Measurements from ENCODE around the gene OCA2.

The OCA2 gene

DNA sequence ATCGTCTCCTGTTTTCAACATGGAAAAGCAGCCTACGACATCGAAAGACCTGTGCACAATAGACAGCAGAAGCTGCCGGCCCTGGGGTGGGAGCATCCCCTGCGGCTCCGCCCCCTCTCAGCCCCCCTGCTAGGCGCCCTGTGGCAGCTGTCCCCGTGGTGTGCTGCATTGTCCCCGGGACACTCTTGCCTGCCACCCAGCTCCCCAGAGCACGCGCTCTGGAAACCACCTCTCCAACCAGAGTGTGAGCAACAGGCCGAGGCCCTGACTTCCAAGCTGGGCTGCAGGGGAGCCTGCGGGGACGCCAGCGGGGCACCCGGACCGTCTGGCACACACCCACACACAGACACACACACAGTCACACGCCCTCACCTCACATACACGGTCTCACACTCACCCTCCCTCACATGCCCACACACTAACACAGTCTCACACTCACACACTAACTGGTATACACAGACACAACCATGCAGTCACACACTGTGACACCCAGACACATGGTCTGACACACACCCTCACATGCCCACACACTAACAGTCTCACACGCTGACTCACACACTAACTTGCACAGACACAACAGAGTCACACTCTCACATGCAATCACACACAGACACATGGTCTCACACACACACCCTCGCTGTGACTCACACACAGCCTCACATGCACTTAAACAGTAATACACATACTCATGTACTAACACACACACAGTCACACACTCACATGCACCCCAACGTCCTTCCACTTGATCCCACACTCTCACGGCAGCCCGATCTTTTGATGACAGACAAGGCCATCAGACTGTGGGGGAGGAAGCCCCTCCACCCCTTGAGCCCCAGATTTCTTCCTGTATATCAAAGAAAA, 94.7 kb downstream of the OCA2 start:
- no peak overlapping the region for H3K4me3 ChIP-seq (replicated peaks; ENCODE audit: low read depth, low read length)
- no peak for DNase-seq (ENCODE audit: extremely low read depth, low read depth)
- TF ChIP-seq CTCF (IDR thresholded peaks at IDR 0.05; ENCODE audit: low read depth, low read length, missing control alignments), result no peak

GRCh38 chr15:28003302-28004037, 95.6 kb downstream of the OCA2 start:
- no peak overlapping the region for H3K4me3 ChIP-seq (replicated peaks; ENCODE audit: low read depth, low read length)
- no peak for DNase-seq (ENCODE audit: extremely low read depth, low read depth)
- no peak for TF ChIP-seq CTCF (IDR thresholded peaks at IDR 0.05; ENCODE audit: low read depth, low read length, missing control alignments)

- no peak for TF ChIP-seq CTCF (IDR thresholded peaks at IDR 0.05; ENCODE audit: low read depth, low read length, missing control alignments)
- no peak overlapping the region for H3K4me3 ChIP-seq (replicated peaks; ENCODE audit: low read depth, low read length)
- DNase-seq (ENCODE audit: extremely low read depth, low read depth), result no peak
These were observed 96.2 kb downstream of the OCA2 start for GRCh38 chr15:28002867-28003266.

- TF ChIP-seq CTCF (IDR thresholded peaks at IDR 0.05; ENCODE audit: low read depth, low read length, missing control alignments), result no peak
- no peak overlapping the region for H3K4me3 ChIP-seq (replicated peaks; ENCODE audit: low read depth, low read length)
- DNase-seq (ENCODE audit: extremely low read depth, low read depth), result no peak
These were observed 96.8 kb downstream of the OCA2 start for GRCh38 chr15:28002136-28002861.

- no peak for TF ChIP-seq CTCF (IDR thresholded peaks at IDR 0.05; ENCODE audit: low read depth, low read length, missing control alignments)
- H3K4me3 ChIP-seq (replicated peaks; ENCODE audit: low read depth, low read length), result no peak overlapping the region
These were observed 97.5 kb downstream of the OCA2 start for GRCh38 chr15:28001641-28002040.

DNA sequence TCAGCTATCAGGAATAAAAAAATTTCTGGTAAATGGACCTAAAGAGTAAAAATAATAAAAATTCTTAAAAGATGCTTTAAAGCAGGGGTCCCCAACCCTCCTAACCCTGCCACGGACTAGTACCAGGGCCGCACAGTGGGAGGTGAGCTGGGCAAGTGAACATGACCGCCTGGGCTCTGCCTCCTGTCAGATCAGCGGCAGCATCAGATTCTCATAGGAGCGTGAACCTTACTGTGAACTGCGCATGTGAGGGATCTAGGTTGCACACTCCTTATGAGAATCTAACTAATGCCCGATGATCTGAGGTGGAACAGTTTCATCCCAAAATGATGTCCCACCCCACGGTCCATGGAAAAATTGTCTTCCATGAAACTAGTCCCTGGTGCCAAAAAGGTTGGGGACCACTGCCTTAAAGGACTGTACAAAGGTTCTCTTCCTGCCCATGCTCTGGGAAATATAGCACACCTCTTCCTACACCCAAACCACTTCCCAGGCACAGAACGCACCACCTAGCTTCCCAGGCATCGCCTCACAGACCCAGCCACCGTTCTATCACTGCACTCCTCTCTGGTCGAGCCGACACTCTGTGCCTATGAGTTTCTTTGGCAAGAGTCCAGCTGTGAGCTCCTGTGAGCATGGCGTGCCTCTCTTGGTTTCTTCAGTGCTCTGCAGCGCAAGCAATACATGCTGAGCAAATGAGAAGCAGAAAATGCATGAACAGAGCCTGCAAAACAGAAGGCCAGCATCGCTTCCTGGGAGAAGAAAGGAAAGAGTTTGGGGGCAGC, 104.9 kb downstream of the OCA2 start:
- H3K4me3 ChIP-seq (replicated peaks; ENCODE audit: low read depth, low read length), result no peak overlapping the region
- TF ChIP-seq CTCF (IDR thresholded peaks at IDR 0.05; ENCODE audit: low read depth, low read length, missing control alignments), result no peak

More at GRCh38 chr15:28001641-28002040, 97.5 kb downstream of the OCA2 start:
- no peak for DNase-seq (ENCODE audit: extremely low read depth, low read depth)

More for the DNA sequence above, 104.9 kb downstream of the OCA2 start:
- no peak for DNase-seq (ENCODE audit: extremely low read depth, low read depth)

Data from HFF-Myc (cell line).